Measurements from ENCODE around the gene C1R. TPM values are rescaled to one million over a fixed set of nuclear protein-coding genes. Genes with fewer than 3 reads are reported as not detected.

C1R gene
- total RNA-seq, 1 donor from 2014 or later, result 1,046 TPM

DNA sequence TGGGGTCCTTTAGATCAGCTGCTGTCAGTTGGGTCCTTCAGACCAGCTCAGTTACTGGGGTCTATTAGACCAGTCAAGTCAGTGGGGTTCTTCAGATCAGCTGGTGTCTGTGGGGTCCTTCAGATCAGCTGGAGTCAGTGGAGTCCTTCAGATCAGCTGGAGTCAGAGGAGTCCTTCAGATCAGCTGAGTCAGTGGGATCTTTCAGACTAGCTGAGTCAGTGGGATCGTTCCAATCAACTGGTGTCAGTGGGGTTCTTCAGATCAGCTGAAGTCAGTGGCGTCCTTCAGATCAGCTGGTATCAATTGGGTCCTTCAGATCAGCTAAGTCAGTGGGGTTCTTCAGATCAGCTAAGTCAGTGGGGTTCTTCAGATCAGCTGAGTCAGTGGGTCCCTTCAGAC lies 59.3 kb downstream of the C1R start:
- Histone ChIP-seq H3K27me3 (no peaks in the 10 kb centered on the region), H3K36me3 (no peaks in the 10 kb centered on the region), H3K9me3 (no peaks in the 10 kb centered on the region), H3K27ac (no peak overlapping the region), H3K4me3 (no peak overlapping the region), H3K4me1 (no peaks in the 10 kb centered on the region)
- DNase-seq (ENCODE audit: low spot score in 2 of 2), result no peak
- TF ChIP-seq, protein P1, sequence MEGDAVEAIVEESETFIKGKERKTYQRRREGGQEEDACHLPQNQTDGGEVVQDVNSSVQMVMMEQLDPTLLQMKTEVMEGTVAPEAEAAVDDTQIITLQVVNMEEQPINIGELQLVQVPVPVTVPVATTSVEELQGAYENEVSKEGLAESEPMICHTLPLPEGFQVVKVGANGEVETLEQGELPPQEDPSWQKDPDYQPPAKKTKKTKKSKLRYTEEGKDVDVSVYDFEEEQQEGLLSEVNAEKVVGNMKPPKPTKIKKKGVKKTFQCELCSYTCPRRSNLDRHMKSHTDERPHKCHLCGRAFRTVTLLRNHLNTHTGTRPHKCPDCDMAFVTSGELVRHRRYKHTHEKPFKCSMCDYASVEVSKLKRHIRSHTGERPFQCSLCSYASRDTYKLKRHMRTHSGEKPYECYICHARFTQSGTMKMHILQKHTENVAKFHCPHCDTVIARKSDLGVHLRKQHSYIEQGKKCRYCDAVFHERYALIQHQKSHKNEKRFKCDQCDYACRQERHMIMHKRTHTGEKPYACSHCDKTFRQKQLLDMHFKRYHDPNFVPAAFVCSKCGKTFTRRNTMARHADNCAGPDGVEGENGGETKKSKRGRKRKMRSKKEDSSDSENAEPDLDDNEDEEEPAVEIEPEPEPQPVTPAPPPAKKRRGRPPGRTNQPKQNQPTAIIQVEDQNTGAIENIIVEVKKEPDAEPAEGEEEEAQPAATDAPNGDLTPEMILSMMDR (IDR thresholded peaks at IDR 0.05), result no peak
- intact Hi-C loops (cut with DNase I), result no loop called here

DNA sequence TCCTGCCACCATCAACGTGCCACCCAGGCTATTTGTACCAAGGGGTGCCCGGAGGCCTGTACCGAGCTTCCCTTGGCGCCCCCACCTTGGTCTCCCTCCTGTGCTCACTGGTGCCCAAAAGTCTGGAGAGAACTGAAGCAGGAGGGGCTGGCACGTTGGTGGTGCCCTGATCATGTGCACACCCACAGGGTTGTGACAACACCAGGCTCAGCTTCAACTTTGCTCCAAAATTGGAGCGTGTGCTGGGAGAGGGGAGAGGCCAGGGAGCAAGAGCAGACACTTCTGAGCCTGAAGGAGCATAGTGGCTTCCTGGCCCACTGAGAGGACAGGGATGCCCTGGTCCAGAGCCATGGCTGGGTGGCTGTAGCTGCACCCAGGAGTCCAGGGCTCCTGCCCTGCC lies 60.9 kb downstream of the C1R start:
- no peak for DNase-seq (ENCODE audit: low spot score in 2 of 2)
- Histone ChIP-seq H3K27ac (no peak overlapping the region), H3K4me3 (no peak overlapping the region), H3K27me3 (no peaks in the 10 kb centered on the region), H3K4me1 (no peaks in the 10 kb centered on the region), H3K36me3 (no peaks in the 10 kb centered on the region), H3K9me3 (no peaks in the 10 kb centered on the region)
- intact Hi-C loops (cut with DNase I), result no loop called here
- TF ChIP-seq, protein P1 (IDR thresholded peaks at IDR 0.05), result no peak

Other genes starting within 250 kb of the C1R start
- gene CDCA3, start 241.2 kb downstream of the C1R start, total RNA-seq, result not detected
- 46.2 TPM for gene USP5, start 240.3 kb downstream of the C1R start, total RNA-seq
- gene TPI1, start 224.9 kb downstream of the C1R start, total RNA-seq, result 482 TPM
- 14.5 TPM for gene SPSB2, start 219.1 kb downstream of the C1R start, total RNA-seq
- gene LRRC23, start 187.6 kb downstream of the C1R start, total RNA-seq, result 6.6 TPM
- gene ENO2, start 177.9 kb downstream of the C1R start, total RNA-seq, result 30.3 TPM
- 207 TPM for gene ATN1, start 164.5 kb downstream of the C1R start, total RNA-seq
- not detected for gene RNU7-1, start 148.6 kb downstream of the C1R start, total RNA-seq
- 558 TPM for gene C12orf57, start 148.4 kb downstream of the C1R start, total RNA-seq
- 1.7 TPM for gene PTPN6, start 141.1 kb downstream of the C1R start, total RNA-seq
- 85.5 TPM for gene PHB2, start 121.8 kb downstream of the C1R start, total RNA-seq
- 37.4 TPM for gene EMG1, start 121.5 kb downstream of the C1R start, total RNA-seq
- 23.0 TPM for gene LPCAT3, start 74.0 kb downstream of the C1R start, total RNA-seq
- 273 TPM for gene C1S, start 31.7 kb downstream of the C1R start, total RNA-seq
- 196 TPM for gene C1RL, start 16.8 kb upstream of the C1R start, total RNA-seq
- 0.96 TPM for gene RBP5, start 36.4 kb upstream of the C1R start, total RNA-seq
- 132 TPM for gene CLSTN3, start 37.9 kb upstream of the C1R start, total RNA-seq
- gene PEX5, start 97.2 kb upstream of the C1R start, total RNA-seq, result 61.7 TPM
- not detected for gene ACSM4, start 211.6 kb upstream of the C1R start, total RNA-seq